ENCODE data around the gene CTDP1. TPM values are rescaled to one million over a fixed set of nuclear protein-coding genes. Genes with fewer than 3 reads are reported as not detected.

The CTDP1 gene
- total and polyA plus RNA-seq, 12 donors, result 3.8 to 23.9 (median 15.8) TPM

DNA sequence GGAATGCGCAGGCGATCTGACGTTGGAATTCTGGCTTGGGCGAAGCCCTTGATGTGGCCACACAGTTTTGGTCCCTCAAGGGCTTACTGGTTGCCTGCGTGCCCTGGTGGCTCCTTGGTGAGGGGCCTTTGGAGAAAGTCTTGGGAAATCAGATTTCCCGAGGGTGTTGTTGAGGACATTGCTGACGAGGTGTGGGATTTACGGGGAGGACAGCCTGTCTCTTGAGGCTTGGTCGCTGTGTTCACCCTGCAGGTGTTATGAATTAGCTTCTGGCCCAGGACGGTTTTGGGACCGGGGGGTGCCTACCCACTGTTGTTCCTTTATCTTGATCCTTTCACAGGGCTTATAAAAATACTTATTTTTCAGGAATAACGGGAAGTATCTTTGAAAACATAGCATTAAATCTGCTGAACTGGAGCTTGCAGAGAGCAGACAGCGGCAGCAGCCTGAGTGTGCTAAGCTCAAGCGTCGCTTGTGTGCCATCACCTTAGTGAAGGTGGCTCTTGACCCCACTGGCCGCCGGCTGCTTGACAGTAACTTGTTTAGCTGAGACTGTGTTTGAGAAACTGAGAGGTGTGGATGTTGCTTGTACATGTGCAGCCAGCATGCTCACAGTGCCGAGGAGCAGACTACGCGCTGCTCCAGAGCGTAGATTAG lies 4.2 kb downstream of the CTDP1 start:
- TF ChIP-seq POLR2A (IDR thresholded peaks at IDR 0.05), result no peak
- TF ChIP-seq, protein P1, sequence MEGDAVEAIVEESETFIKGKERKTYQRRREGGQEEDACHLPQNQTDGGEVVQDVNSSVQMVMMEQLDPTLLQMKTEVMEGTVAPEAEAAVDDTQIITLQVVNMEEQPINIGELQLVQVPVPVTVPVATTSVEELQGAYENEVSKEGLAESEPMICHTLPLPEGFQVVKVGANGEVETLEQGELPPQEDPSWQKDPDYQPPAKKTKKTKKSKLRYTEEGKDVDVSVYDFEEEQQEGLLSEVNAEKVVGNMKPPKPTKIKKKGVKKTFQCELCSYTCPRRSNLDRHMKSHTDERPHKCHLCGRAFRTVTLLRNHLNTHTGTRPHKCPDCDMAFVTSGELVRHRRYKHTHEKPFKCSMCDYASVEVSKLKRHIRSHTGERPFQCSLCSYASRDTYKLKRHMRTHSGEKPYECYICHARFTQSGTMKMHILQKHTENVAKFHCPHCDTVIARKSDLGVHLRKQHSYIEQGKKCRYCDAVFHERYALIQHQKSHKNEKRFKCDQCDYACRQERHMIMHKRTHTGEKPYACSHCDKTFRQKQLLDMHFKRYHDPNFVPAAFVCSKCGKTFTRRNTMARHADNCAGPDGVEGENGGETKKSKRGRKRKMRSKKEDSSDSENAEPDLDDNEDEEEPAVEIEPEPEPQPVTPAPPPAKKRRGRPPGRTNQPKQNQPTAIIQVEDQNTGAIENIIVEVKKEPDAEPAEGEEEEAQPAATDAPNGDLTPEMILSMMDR (IDR thresholded peaks at IDR 0.05), result no peak
- no peak overlapping the region for H3K27ac ChIP-seq
- 89 to 94% (median 90%) methylated on average over 19 to 21 of the region's 21 CpGs for WGBS, 4 donors
- H3K4me3 ChIP-seq, result no peak overlapping the region
- intact Hi-C loops (cut with DNase I), result loop anchor here in 1 of 2 donors (10.0 kb wide), 2 partner anchors 271 to 351 kb away; partner anchors contain the start of genes RBFA and SLC66A2
- no peaks in the 10 kb centered on the region for H3K27me3 ChIP-seq
- H3K36me3 ChIP-seq (replicated peaks in 1 of 2), result no peaks in the 10 kb centered on the region
- DNase-seq, result no peak
- no peaks in the 10 kb centered on the region for H3K9me3 ChIP-seq (replicated peaks in 1 of 3)
- H3K4me1 ChIP-seq (replicated peaks in 1 of 2), result peaks cover 10 to 15% of the 10 kb centered on the region in 2 donors

DNA sequence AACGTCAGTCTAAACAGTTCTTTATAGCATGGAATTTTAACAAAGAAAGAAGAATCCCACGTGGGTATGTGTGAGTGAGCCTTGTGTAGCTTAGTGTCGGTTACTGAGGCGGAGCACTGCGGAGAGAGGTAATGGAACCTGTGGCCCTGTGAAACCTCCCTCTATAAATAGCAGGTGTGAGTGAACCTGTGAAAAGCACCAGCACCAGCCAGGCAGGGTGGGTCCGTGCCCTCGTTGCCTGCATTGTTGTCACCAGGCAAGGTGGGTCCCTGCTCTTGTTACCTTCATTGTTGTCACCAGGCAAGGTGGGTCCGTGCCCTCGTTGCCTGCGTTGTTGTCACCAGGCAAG lies 4.7 kb downstream of the CTDP1 start:
- Histone ChIP-seq H3K4me1 (replicated peaks in 1 of 2) (peaks cover 9 to 15% of the 10 kb centered on the region in 2 donors), H3K27ac (no peak overlapping the region), H3K27me3 (no peaks in the 10 kb centered on the region), H3K9me3 (replicated peaks in 1 of 3) (no peaks in the 10 kb centered on the region), H3K4me3 (no peak overlapping the region), H3K36me3 (replicated peaks in 1 of 2) (no peaks in the 10 kb centered on the region)
- intact Hi-C loops (cut with DNase I), result loop anchor here in 1 of 2 donors (10.0 kb wide), 2 partner anchors 271 to 351 kb away; partner anchors contain the start of genes RBFA and SLC66A2
- TF ChIP-seq, protein P1 (IDR thresholded peaks at IDR 0.05), result no peak
- TF ChIP-seq POLR2A (IDR thresholded peaks at IDR 0.05), result no peak
- DNase-seq, result no peak
- WGBS, 4 donors, result 75 to 94% (median 91%) methylated on average over 8 to 10 of the region's 10 CpGs

DNA sequence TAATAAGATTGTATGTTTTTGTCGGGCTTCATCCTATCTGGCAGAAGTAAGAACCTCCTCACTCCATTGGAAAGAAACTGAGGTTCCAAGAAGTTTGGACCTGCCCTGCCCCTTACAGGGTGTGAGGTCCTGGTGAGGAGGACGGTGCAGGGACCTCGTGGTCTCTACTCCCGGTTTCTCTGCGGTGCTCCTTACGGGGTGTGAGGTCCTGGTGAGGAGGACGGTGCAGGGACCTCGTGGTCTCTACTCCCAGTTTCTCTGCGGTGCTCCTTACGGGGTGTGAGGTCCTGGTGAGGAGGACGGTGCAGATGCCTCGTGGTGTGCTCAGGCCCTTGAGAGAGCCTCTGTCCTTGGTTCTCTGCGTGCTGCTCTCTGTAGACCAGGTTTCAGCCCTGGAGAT lies 5.2 kb downstream of the CTDP1 start:
- no peak overlapping the region for H3K27ac ChIP-seq
- intact Hi-C loops (cut with DNase I), result loop anchor here in 1 of 2 donors (10.0 kb wide), 2 partner anchors 270 to 350 kb away; partner anchors contain the start of genes RBFA and SLC66A2
- H3K36me3 ChIP-seq (replicated peaks in 1 of 2), result no peaks in the 10 kb centered on the region
- no peak overlapping the region for H3K4me3 ChIP-seq
- H3K27me3 ChIP-seq, result no peaks in the 10 kb centered on the region
- WGBS, 4 donors, result 60 to 72% (median 68%) methylated on average over 13 of the region's 13 CpGs
- TF ChIP-seq, protein P1 (IDR thresholded peaks at IDR 0.05), result no peak
- no peak for TF ChIP-seq POLR2A (IDR thresholded peaks at IDR 0.05)
- peaks cover 9 to 15% of the 10 kb centered on the region in 2 donors for H3K4me1 ChIP-seq (replicated peaks in 1 of 2)
- no peak for DNase-seq
- no peaks in the 10 kb centered on the region for H3K9me3 ChIP-seq (replicated peaks in 1 of 3)

- no peaks in the 10 kb centered on the region for H3K27me3 ChIP-seq
- H3K4me1 ChIP-seq (replicated peaks in 1 of 2), result peaks cover 9 to 14% of the 10 kb centered on the region in 2 donors
- 71 to 85% (median 83%) methylated on average over 8 of the region's 8 CpGs for WGBS, 4 donors
- H3K4me3 ChIP-seq, result no peak overlapping the region
- intact Hi-C loops (cut with DNase I), result loop anchor here in 1 of 2 donors (10.0 kb wide), 2 partner anchors 270 to 350 kb away; partner anchors contain the start of genes RBFA and SLC66A2
- H3K36me3 ChIP-seq (replicated peaks in 1 of 2), result no peaks in the 10 kb centered on the region
- H3K27ac ChIP-seq, result no peak overlapping the region
- H3K9me3 ChIP-seq (replicated peaks in 1 of 3), result no peaks in the 10 kb centered on the region
- TF ChIP-seq, protein P1 (IDR thresholded peaks at IDR 0.05), result no peak
- TF ChIP-seq POLR2A (IDR thresholded peaks at IDR 0.05), result no peak
- no peak for DNase-seq
Measured at GRCh38 chr18:79685281-79685680, 5.7 kb downstream of the CTDP1 start.

All from adrenal gland (tissue), 12 donors.